Upper lobe of left lung (tissue), 6 donors: ENCODE measurements around the gene AHCYL2. TPM values are rescaled to one million over a fixed set of nuclear protein-coding genes. Genes with fewer than 3 reads are reported as not detected.
"Not testable (repeated sequence)": the region's sequence is repeated elsewhere in the genome, so short reads cannot be mapped to it uniquely, and the experiment has no call there.

Experiments used
- ATAC-seq, 2 donors: fragments of 200-7000 bp; cut with Tn5 transposase; one replicate each; pipeline ENCODE4 v1.9.1; 2022; ENCODE audit warnings: mild to moderate bottlenecking in 2 of 2, moderate library complexity in 2 of 2; ENCODE audit not compliant: low FRiP score in 2 of 2
- DNase-seq, 2 donors: peaks; one replicate each; pipeline ENCODE4 v3.0.0-alpha.2; 2019 to 2020
- H3K27ac ChIP-seq, 4 donors: fragments of 200-600 bp; sonication (generic); one replicate each; pipeline ENCODE4 v1.5.1; 2016 to 2019
- H3K27me3 ChIP-seq, 4 donors: fragments of 200-600 bp; sonication (generic); one replicate each; pipeline ENCODE4 v1.5.1; 2017 to 2019
- H3K36me3 ChIP-seq, 4 donors: fragments of 200-600 bp; sonication (generic); one replicate each; pipeline ENCODE4 v1.5.1; 2016 to 2019
- H3K4me1 ChIP-seq, 4 donors: fragments of 200-600 bp; sonication (generic); one replicate each; pipeline ENCODE4 v1.5.1; 2018 to 2019
- H3K4me3 ChIP-seq, 4 donors: fragments of 200-600 bp; sonication (generic); one replicate each; pipeline ENCODE4 v1.5.1; 2017 to 2019; ENCODE audit warnings: mild to moderate bottlenecking in 2 of 4, moderate library complexity in 1 of 4
- H3K9me3 ChIP-seq, 4 donors: fragments of 200-600 bp; sonication (generic); one replicate each; pipeline ENCODE4 v1.5.1; 2018 to 2019
- CTCF ChIP-seq, 6 experiments: fragments of 450-650 bp in 4 of 6; fragments of 200-600 bp in 2 of 6; sonication (generic) in 2 of 6; IDR thresholded peaks; one replicate each; pipeline ENCODE4 v1.5.1; 2016 to 2019; ENCODE audit warnings: antibody characterized with exemption in 6 of 6
- EP300 ChIP-seq, 4 donors: sonication (generic); formaldehyde crosslinking; IDR thresholded peaks; one replicate each; pipeline ENCODE4 v1.5.1; 2017; ENCODE audit warnings: antibody characterized with exemption in 4 of 4, control low read depth in 2 of 4
- POLR2A ChIP-seq, 4 donors: fragments of 450-650 bp; IDR thresholded peaks; one replicate each; pipeline ENCODE4 v1.5.1; 2016 to 2017; ENCODE audit warnings: antibody characterized with exemption in 4 of 4, mild to moderate bottlenecking in 2 of 4
- POLR2AphosphoS5 ChIP-seq, 2 donors: sonication (generic); formaldehyde crosslinking; IDR thresholded peaks; one replicate each; pipeline ENCODE4 v1.5.1; 2017; ENCODE audit warnings: antibody characterized with exemption in 2 of 2
- WGBS, 2 donors: methylation state at CpG; one replicate each; pipeline ENCODE4 v1.1.5; 2017 to 2018; 5-methylcytosine and 5-hydroxymethylcytosine counted together
- small RNA-seq, 4 donors: library from RNA; depleted of rRNA; stranded (forward); fragments of <200 nt; gene quantifications; one replicate each; pipeline ENCODE3, GENCODE V24; 2016
- total RNA-seq, 6 donors: library from RNA; depleted of rRNA in 4 of 6; stranded (reverse); fragments of >200 nt in 4 of 6; gene quantifications; one replicate each; pipeline versions ENCODE4 v1.1.0 to v1.2.1, GENCODE V29; 2016 to 2021
- donor health status: DM: no; HTN: no; CAD: no; lungs with moderate emphysema.
- donor health status: DM: no; HTN: yes; CAD: no; lungs with severe emphysema.

Gene AHCYL2
- total RNA-seq, 6 donors from 2014 or later: 41.9 to 197 (median 110) TPM

DNA sequence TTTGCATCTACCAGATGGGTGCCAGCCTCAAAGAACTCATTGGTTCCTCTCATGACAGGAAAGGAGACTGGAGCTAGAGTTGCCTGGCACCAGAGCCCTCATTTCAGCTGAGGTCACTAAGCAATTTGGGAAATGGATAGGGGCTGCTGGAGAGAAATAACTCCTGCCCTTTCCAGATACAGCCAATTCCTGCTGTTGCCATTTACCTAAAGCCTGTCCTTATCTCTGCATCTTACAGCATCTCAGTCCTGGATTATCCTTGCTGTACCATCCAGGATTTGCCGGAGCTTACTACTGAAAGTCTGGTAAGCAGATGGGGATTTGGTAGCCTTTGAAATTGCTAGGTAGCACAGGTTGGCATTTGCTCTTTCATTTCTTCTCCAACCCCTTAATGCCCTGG, 245.6 kb downstream of the AHCYL2 start:
- DNase-seq (no peak), ATAC-seq (no peak)
- no peak overlapping the region for H3K4me3 ChIP-seq
- H3K36me3 ChIP-seq: no peaks in the 10 kb centered on the region
- TF ChIP-seq EP300 (IDR thresholded peaks at IDR 0.05) (no peak), POLR2A (IDR thresholded peaks at IDR 0.05) (no peak), CTCF (IDR thresholded peaks at IDR 0.05) (no peak), POLR2AphosphoS5 (IDR thresholded peaks at IDR 0.05) (no peak)
- H3K4me1 ChIP-seq: peaks cover 0 to 10% (median 0%) of the 10 kb centered on the region in 4 donors
- H3K9me3 ChIP-seq: no peaks in the 10 kb centered on the region
- H3K27me3 ChIP-seq: no peaks in the 10 kb centered on the region
- 95 to 100% methylated on average over 1 of the region's 1 CpG for WGBS, 2 donors
- no peak overlapping the region for H3K27ac ChIP-seq

DNA sequence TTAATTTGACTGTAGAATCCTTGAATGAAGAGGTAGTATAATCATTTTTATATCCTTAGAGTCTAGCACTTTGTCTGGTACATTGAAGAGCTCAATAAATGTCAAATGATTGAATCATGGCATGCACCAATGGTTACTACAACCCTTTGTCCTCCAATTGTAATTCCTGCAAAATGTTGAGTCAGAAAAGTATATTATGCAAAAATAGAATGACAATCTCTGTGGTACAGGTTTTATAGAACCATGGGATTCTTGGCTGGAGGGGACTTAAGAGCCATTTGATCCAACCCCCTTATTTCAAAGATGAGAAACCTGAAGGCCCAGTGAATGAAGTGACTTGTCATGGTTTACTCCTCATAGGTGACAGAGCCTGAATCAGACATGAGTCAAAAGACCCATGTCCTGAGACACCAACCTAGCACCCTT, 246.6 kb downstream of the AHCYL2 start:
- ATAC-seq (no peak), DNase-seq (no peak)
- no peak overlapping the region for H3K27ac ChIP-seq
- TF ChIP-seq CTCF (IDR thresholded peaks at IDR 0.05) (no peak), POLR2AphosphoS5 (IDR thresholded peaks at IDR 0.05) (no peak), POLR2A (IDR thresholded peaks at IDR 0.05) (no peak), EP300 (IDR thresholded peaks at IDR 0.05) (no peak)
- H3K36me3 ChIP-seq: no peaks in the 10 kb centered on the region
- H3K9me3 ChIP-seq: no peaks in the 10 kb centered on the region
- peaks cover 0 to 10% (median 0%) of the 10 kb centered on the region in 4 donors for H3K4me1 ChIP-seq
- H3K4me3 ChIP-seq: no peak overlapping the region
- H3K27me3 ChIP-seq: no peaks in the 10 kb centered on the region

- 94 to 97% methylated on average over 6 to 8 of the region's 27 CpGs for WGBS, 2 donors
- not testable (repeated sequence) for H3K27me3 ChIP-seq, H3K4me1 ChIP-seq, ATAC-seq, H3K4me3 ChIP-seq, H3K9me3 ChIP-seq, H3K27ac ChIP-seq, H3K36me3 ChIP-seq
- peak in 1 of 2 donors; percentile 61 for DNase-seq
Measured at GRCh38 chr7:129475931-129476330, 251.1 kb downstream of the AHCYL2 start.

DNA sequence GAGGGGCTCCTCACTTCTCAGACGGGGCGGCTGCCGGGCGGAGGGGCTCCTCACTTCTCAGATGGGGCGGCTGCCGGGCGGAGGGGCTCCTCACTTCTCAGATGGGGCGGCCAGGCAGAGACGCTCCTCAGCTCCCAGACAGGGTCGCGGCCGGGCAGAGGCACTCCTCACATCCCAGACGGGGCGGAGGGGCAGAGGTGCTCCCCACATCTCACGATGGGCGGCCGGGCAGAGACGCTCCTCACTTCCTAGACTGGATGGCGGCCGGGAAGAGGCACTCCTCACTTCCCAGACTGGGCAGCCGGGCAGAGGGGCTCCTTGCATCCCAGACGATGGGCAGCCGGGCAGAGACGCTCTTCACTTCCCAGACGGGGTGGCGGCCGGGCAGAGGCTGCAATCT, 251.6 kb downstream of the AHCYL2 start:
- WGBS, 2 donors: 96 to 100% methylated on average over 4 to 22 of the region's 27 CpGs
- H3K27ac ChIP-seq, H3K4me1 ChIP-seq, ATAC-seq, H3K36me3 ChIP-seq, H3K4me3 ChIP-seq, H3K9me3 ChIP-seq, H3K27me3 ChIP-seq: not testable (repeated sequence)
- DNase-seq: peak in 1 of 2 donors; percentile 72

Small RNA genes within 50 kb of the gene (small RNA-seq; reads per million reads assigned to genes)
- gene AC009244.1 (0 reads per million in 4 donors), gene SNRPGP3 (0 reads per million in 4 donors)

Other genes starting within 250 kb of the AHCYL2 start
- 10 to 100 TPM; 21.6 to 37.7 (median 33.0) TPM for gene TNPO3, start 169.9 kb upstream of the AHCYL2 start, total RNA-seq
- gene TSPAN33, start 80.3 kb upstream of the AHCYL2 start, total RNA-seq: 10 to 100 TPM in 1 of 6 donors, 1 to 10 TPM in 5; 1.2 to 10.1 (median 4.0) TPM
- gene SMO, start 36.4 kb upstream of the AHCYL2 start, total RNA-seq: 1 to 10 TPM; 1.7 to 7.3 (median 2.6) TPM
- 1 to 10 TPM; 1.0 to 5.2 (median 1.7) TPM for gene STRIP2, start 209.4 kb downstream of the AHCYL2 start, total RNA-seq